ENCODE results near the gene MMP21.

Gene MMP21

GRCh38 chr10:125766511-125766910 is 9.1 kb downstream of the MMP21 start:
- DNase-seq (ENCODE audit: low read depth), result no peak
- H3K4me3 ChIP-seq (ENCODE audit: low read depth, low read length), result no peak overlapping the region
- no peak for TF ChIP-seq CTCF (IDR thresholded peaks at IDR 0.05; ENCODE audit: low read depth, low read length, missing control alignments)

GRCh38 chr10:125765835-125766234 is 9.8 kb downstream of the MMP21 start:
- no peak for TF ChIP-seq CTCF (IDR thresholded peaks at IDR 0.05; ENCODE audit: low read depth, low read length, missing control alignments)
- H3K4me3 ChIP-seq (ENCODE audit: low read depth, low read length), result no peak overlapping the region
- DNase-seq (ENCODE audit: low read depth), result no peak

GRCh38 chr10:125762692-125763648 is 12.7 kb downstream of the MMP21 start:
- no peak overlapping the region for H3K4me3 ChIP-seq (ENCODE audit: low read depth, low read length)
- TF ChIP-seq CTCF (IDR thresholded peaks at IDR 0.05; ENCODE audit: low read depth, low read length, missing control alignments), result no peak
- DNase-seq (ENCODE audit: low read depth), result no peak

- no peak for TF ChIP-seq CTCF (IDR thresholded peaks at IDR 0.05; ENCODE audit: low read depth, low read length, missing control alignments)
- DNase-seq (ENCODE audit: low read depth), result no peak
- H3K4me3 ChIP-seq (ENCODE audit: low read depth, low read length), result no peak overlapping the region
Observed at GRCh38 chr10:125761961-125762360, 13.7 kb downstream of the MMP21 start.

GRCh38 chr10:125757742-125758141 is 17.9 kb downstream of the MMP21 start:
- no peak overlapping the region for H3K4me3 ChIP-seq (ENCODE audit: low read depth, low read length)
- DNase-seq (ENCODE audit: low read depth), result no peak
- TF ChIP-seq CTCF (IDR thresholded peaks at IDR 0.05; ENCODE audit: low read depth, low read length, missing control alignments), result no peak

GRCh38 chr10:125756853-125757487 is 18.7 kb downstream of the MMP21 start:
- no peak overlapping the region for H3K4me3 ChIP-seq (ENCODE audit: low read depth, low read length)
- no peak for DNase-seq (ENCODE audit: low read depth)
- TF ChIP-seq CTCF (IDR thresholded peaks at IDR 0.05; ENCODE audit: low read depth, low read length, missing control alignments), result no peak
